Keratinocyte (primary cell): ENCODE measurements around the gene RBFOX1.

Experiments used
- EZH2 ChIP-seq: IDR thresholded peaks from one replicate; pipeline ENCODE4 v1.6.1; 2012; ENCODE audit warnings: inconsistent platforms, mild to moderate bottlenecking, low read length, moderate library complexity
- TF ChIP-seq, protein P1 (sequence below), 3 experiments: IDR thresholded peaks in 1 of 3; conservative IDR thresholded peaks in 1 of 3; optimal IDR thresholded peaks in 1 of 3; 2 replicates in 2 of 3; 3 replicates in 1 of 3; pipeline versions ENCODE3 to v1.5.1; 2011; ENCODE audit warnings: low read length in 3 of 3, mild to moderate bottlenecking in 3 of 3, moderate library complexity in 2 of 3, control low read depth in 1 of 3, inconsistent platforms in 1 of 3; ENCODE audit not compliant: insufficient read depth in 2 of 3; ENCODE audit errors: extremely low read depth in 1 of 3

DNA sequence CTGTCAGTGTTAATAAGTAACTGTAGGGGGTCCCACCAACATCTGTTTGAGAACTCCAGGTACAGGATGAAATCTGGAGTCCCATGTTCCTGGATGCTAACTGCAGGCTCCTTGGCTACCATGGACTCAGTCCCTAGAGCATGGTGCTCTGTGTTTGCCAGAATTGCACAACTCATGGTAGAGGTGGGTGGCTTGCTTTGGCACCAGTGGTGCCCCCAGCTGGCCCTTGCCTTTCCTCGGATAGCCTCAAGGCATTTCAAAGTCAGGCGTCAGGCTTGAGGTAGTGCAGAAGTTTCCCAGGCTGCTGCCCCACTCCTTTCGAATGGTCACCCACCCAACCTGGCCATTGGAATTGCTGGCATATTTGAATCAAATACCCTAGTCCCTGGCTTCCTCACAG lies 179.9 kb downstream of the RBFOX1 start:
- TF ChIP-seq, protein P1, sequence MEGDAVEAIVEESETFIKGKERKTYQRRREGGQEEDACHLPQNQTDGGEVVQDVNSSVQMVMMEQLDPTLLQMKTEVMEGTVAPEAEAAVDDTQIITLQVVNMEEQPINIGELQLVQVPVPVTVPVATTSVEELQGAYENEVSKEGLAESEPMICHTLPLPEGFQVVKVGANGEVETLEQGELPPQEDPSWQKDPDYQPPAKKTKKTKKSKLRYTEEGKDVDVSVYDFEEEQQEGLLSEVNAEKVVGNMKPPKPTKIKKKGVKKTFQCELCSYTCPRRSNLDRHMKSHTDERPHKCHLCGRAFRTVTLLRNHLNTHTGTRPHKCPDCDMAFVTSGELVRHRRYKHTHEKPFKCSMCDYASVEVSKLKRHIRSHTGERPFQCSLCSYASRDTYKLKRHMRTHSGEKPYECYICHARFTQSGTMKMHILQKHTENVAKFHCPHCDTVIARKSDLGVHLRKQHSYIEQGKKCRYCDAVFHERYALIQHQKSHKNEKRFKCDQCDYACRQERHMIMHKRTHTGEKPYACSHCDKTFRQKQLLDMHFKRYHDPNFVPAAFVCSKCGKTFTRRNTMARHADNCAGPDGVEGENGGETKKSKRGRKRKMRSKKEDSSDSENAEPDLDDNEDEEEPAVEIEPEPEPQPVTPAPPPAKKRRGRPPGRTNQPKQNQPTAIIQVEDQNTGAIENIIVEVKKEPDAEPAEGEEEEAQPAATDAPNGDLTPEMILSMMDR (optimal IDR thresholded peaks at IDR 0.05 in 1 of 3, IDR thresholded peaks at IDR 0.05 in 1 of 3, conservative IDR thresholded peaks at IDR 0.05 in 1 of 3; ENCODE audit: extremely low read depth in 1 of 3, insufficient read depth in 2 of 3, low read length in 3 of 3): no peak
- TF ChIP-seq EZH2: no peak
